CD14-positive monocyte (primary cell): ENCODE data around the gene CCDC87. TPM values are rescaled to one million over a fixed set of nuclear protein-coding genes. Genes with fewer than 3 reads are reported as not detected.
A peak's percentile ranks its signal among the peaks of the same experiment; 100 is the strongest.

Experiments
- DNase-seq, 3 donors: peaks; one replicate each; pipeline ENCODE4 v3.0.0-alpha.2; 2011 to 2022
- H2AFZ ChIP-seq: 2 replicates; pipeline ENCODE4 v1.6.0; 2012; ENCODE audit warnings: mild to moderate bottlenecking, low read depth, low read length, inconsistent platforms; ENCODE audit not compliant: insufficient read depth, poor library complexity, severe bottlenecking
- H3K27ac ChIP-seq, 2 donors: 1 replicate in 1 of 2; 2 replicates in 1 of 2; pipeline ENCODE4 v1.5.1; 2012 to 2013; ENCODE audit warnings: low read length in 2 of 2, control low read depth in 1 of 2, inconsistent platforms in 1 of 2, low read depth in 1 of 2, mild to moderate bottlenecking in 1 of 2
- H3K27me3 ChIP-seq, 2 donors: one replicate each; pipeline versions ENCODE4 v1.6.0 to v1.6.1; 2011 to 2013; ENCODE audit warnings: low read length in 2 of 2; ENCODE audit not compliant: control insufficient read depth in 2 of 2, insufficient read depth in 2 of 2
- H3K36me3 ChIP-seq, 2 donors: replicated peaks in 1 of 2; 1 replicate in 1 of 2; 2 replicates in 1 of 2; pipeline versions ENCODE4 v1.5.1 to v1.6.1; 2012 to 2013; ENCODE audit warnings: low read length in 2 of 2, control low read depth in 1 of 2, inconsistent platforms in 1 of 2, mild to moderate bottlenecking in 1 of 2; ENCODE audit not compliant: insufficient read depth in 2 of 2, control insufficient read depth in 1 of 2
- H3K4me1 ChIP-seq, 2 donors: 1 replicate in 1 of 2; 2 replicates in 1 of 2; pipeline versions ENCODE4 v1.5.1 to v1.6.1; 2012 to 2013; ENCODE audit warnings: low read length in 2 of 2, control low read depth in 1 of 2, inconsistent platforms in 1 of 2, mild to moderate bottlenecking in 1 of 2, moderate library complexity in 1 of 2; ENCODE audit not compliant: insufficient read depth in 2 of 2, control insufficient read depth in 1 of 2
- H3K4me2 ChIP-seq: replicated peaks from 2 replicates; pipeline ENCODE3; 2012; ENCODE audit warnings: low read length, moderate library complexity, mild to moderate bottlenecking; ENCODE audit not compliant: poor library complexity, severe bottlenecking; ENCODE audit errors: extremely low read depth
- H3K4me3 ChIP-seq, 3 experiments: fragments of 200-600 bp in 1 of 3; sonication (generic) in 1 of 3; replicated peaks in 1 of 3; 1 replicate in 2 of 3; 2 replicates in 1 of 3; pipeline ENCODE4 v1.5.1; 2011 to 2013; ENCODE audit warnings: low read length in 3 of 3, mild to moderate bottlenecking in 3 of 3, control low read depth in 2 of 3, low read depth in 2 of 3, inconsistent platforms in 1 of 3, moderate library complexity in 1 of 3
- H3K79me2 ChIP-seq: 2 replicates; pipeline ENCODE4 v1.6.0; 2012; ENCODE audit warnings: mild to moderate bottlenecking, control low read depth, inconsistent platforms, low read length, moderate library complexity; ENCODE audit not compliant: insufficient read depth
- H3K9ac ChIP-seq: 2 replicates; pipeline ENCODE4 v1.6.0; 2017; ENCODE audit warnings: low read length, mild to moderate bottlenecking; ENCODE audit not compliant: insufficient read depth, poor library complexity, severe bottlenecking
- H3K9me3 ChIP-seq, 2 donors: replicated peaks in 1 of 2; 1 replicate in 1 of 2; 2 replicates in 1 of 2; pipeline versions ENCODE4 v1.5.1 to v1.6.1; 2012 to 2013; ENCODE audit warnings: low read length in 2 of 2, control low read depth in 1 of 2; ENCODE audit not compliant: control insufficient read depth in 1 of 2, insufficient read depth in 1 of 2
- H4K20me1 ChIP-seq: 2 replicates; pipeline ENCODE4 v1.6.0; 2012; ENCODE audit warnings: mild to moderate bottlenecking, low read length, control low read depth, moderate library complexity; ENCODE audit not compliant: insufficient read depth
- H3K27ac Mint-ChIP-seq, 7 donors: one replicate each; pipeline ENCODE4 v1.8.0; 2020; ENCODE audit warnings: mild to moderate bottlenecking in 7 of 7, mixed read lengths in 7 of 7, moderate library complexity in 6 of 7, inconsistent platforms in 2 of 7
- H3K27me3 Mint-ChIP-seq, 3 donors: one replicate each; pipeline ENCODE4 v1.8.0; 2021 to 2022; ENCODE audit warnings: low read depth in 3 of 3, mild to moderate bottlenecking in 3 of 3, mixed read lengths in 3 of 3, moderate library complexity in 3 of 3, inconsistent platforms in 1 of 3
- H3K36me3 Mint-ChIP-seq, 2 donors: one replicate each; pipeline ENCODE4 v1.8.0; 2020; ENCODE audit warnings: mixed read lengths in 2 of 2, inconsistent platforms in 1 of 2, mild to moderate bottlenecking in 1 of 2
- H3K4me1 Mint-ChIP-seq: one replicate; pipeline ENCODE4 v1.8.0; 2020; ENCODE audit warnings: mild to moderate bottlenecking, mixed read lengths
- H3K4me3 Mint-ChIP-seq, 2 donors: one replicate each; pipeline ENCODE4 v1.8.0; 2020; ENCODE audit warnings: mild to moderate bottlenecking in 2 of 2, mixed read lengths in 2 of 2, moderate library complexity in 1 of 2
- H3K9me3 Mint-ChIP-seq, 7 donors: one replicate each; pipeline ENCODE4 v1.8.0; 2020 to 2022; ENCODE audit warnings: mixed read lengths in 7 of 7, mild to moderate bottlenecking in 6 of 7, moderate library complexity in 6 of 7, inconsistent platforms in 2 of 7
- WGBS: methylation state at CpG from one replicate; pipeline ENCODE4 v1.1.5; 2013; ENCODE audit warnings: missing lambda C conversion rate; ENCODE audit not compliant: insufficient coverage; 5-methylcytosine and 5-hydroxymethylcytosine counted together
- intact Hi-C, 2 donors: fragments of 100-400 bp; cut with micrococcal nuclease; formaldehyde crosslinking; loops; one replicate each; pipeline versions ENCODE4 v1.15.0 to v1.15.1; 2023
- polyA plus RNA-seq, 3 donors: library from polyadenylated mRNA; depleted of rRNA in 1 of 3; unstranded in 2 of 3; stranded (reverse) in 1 of 3; fragments of 300-500 nt in 2 of 3; fragments of >200 nt in 1 of 3; fragmentation: Illumina TruSeq in 2 of 3; gene quantifications; 1 replicate in 2 of 3; 2 replicates in 1 of 3; pipeline ENCODE4 v1.2.3, GENCODE V29; 2012 to 2021
- TF ChIP-seq, protein P1 (sequence below): fragments of 200-600 bp; IDR thresholded peaks from one replicate; pipeline ENCODE4 v1.8.0; 2022; ENCODE audit warnings: antibody characterized with exemption, mild to moderate bottlenecking

CCDC87 gene
- polyA plus RNA-seq, 3 donors = not detected

DNA sequence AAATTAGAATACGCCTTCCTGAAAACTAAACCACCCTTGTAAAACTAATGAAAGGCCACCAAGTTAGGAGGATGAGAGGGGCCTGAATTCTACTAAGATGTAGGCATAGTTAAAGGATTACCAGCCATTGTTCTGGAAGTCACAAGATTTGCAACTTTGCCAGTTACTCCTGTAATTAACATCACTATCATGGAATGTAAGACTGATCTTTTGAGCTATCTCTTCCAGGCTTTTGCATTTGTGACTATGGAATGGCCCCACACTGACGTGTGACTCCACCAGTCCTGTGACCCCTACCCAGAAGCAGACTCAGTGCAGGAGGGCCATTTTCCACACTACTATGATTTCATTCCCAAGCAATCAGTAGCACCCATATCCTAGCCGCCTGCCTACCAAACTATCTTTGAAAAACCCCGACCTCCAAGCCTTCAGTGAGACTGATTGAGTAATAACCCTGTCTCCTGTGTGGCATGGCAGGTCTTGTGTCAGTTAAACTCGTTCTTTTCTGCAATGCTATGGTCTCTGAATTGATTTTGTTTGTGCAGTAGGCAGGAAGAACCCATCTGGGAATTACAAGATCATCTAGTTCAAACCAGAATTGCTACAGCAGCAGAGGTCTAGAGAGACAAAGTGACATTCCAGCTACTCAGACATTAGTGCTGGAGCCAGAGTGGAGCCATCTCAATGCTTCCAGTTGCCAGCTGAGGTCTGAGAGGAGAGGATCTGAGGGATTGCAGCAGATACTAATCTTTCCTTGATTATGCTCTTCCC lies 22.6 kb downstream of the CCDC87 start:
- no peak for DNase-seq
- Histone ChIP-seq H3K4me1 (peaks cover 4 to 12% of the 10 kb centered on the region in 2 donors), H3K79me2 (no peaks in the 10 kb centered on the region), H3K4me3 (no peak overlapping the region), H4K20me1 (no peaks in the 10 kb centered on the region), H2AFZ (no peak overlapping the region), H3K9me3 (no peaks in the 10 kb centered on the region), H3K27ac (no peak overlapping the region), H3K36me3 (no peaks in the 10 kb centered on the region), H3K9ac (no peak overlapping the region), H3K4me2 (no peak overlapping the region), H3K27me3 (peaks cover 0 to 17% of the 10 kb centered on the region in 2 donors)
- intact Hi-C loops = no loop called here
- 69% methylated on average over 2 of the region's 5 CpGs for WGBS
- H3K27me3 Mint-ChIP-seq = peaks cover 27 to 37% (median 29%) of the 10 kb centered on the region in 3 donors
- peaks cover 0 to 6% (median 1%) of the 10 kb centered on the region in 7 donors for H3K9me3 Mint-ChIP-seq
- no peak overlapping the region for H3K4me3 Mint-ChIP-seq
- no peaks in the 10 kb centered on the region for H3K36me3 Mint-ChIP-seq
- peak overlapping the region in 1 of 7 donors; percentile 11 for H3K27ac Mint-ChIP-seq
- TF ChIP-seq, protein P1, sequence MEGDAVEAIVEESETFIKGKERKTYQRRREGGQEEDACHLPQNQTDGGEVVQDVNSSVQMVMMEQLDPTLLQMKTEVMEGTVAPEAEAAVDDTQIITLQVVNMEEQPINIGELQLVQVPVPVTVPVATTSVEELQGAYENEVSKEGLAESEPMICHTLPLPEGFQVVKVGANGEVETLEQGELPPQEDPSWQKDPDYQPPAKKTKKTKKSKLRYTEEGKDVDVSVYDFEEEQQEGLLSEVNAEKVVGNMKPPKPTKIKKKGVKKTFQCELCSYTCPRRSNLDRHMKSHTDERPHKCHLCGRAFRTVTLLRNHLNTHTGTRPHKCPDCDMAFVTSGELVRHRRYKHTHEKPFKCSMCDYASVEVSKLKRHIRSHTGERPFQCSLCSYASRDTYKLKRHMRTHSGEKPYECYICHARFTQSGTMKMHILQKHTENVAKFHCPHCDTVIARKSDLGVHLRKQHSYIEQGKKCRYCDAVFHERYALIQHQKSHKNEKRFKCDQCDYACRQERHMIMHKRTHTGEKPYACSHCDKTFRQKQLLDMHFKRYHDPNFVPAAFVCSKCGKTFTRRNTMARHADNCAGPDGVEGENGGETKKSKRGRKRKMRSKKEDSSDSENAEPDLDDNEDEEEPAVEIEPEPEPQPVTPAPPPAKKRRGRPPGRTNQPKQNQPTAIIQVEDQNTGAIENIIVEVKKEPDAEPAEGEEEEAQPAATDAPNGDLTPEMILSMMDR = no peak
- peaks cover 7% of the 10 kb centered on the region for H3K4me1 Mint-ChIP-seq

GRCh38 chr11:66569076-66569475 lies 23.8 kb downstream of the CCDC87 start:
- H3K9ac ChIP-seq = no peak overlapping the region
- TF ChIP-seq, protein P1 = no peak
- no peaks in the 10 kb centered on the region for H4K20me1 ChIP-seq
- no peaks in the 10 kb centered on the region for H3K36me3 ChIP-seq
- H3K36me3 Mint-ChIP-seq = no peaks in the 10 kb centered on the region
- peaks cover 0 to 5% (median 1%) of the 10 kb centered on the region in 7 donors for H3K9me3 Mint-ChIP-seq
- no peak overlapping the region for H3K27ac Mint-ChIP-seq
- no peaks in the 10 kb centered on the region for H3K9me3 ChIP-seq
- H3K4me2 ChIP-seq = no peak overlapping the region
- no peak overlapping the region for H3K27ac ChIP-seq
- WGBS = 94% methylated on average over 6 of the region's 7 CpGs
- H3K27me3 Mint-ChIP-seq = peaks cover 23 to 29% (median 25%) of the 10 kb centered on the region in 3 donors
- H3K4me1 ChIP-seq = peaks cover 4 to 12% of the 10 kb centered on the region in 2 donors
- peaks cover 7% of the 10 kb centered on the region for H3K4me1 Mint-ChIP-seq
- peak overlapping the region; percentile 89 for H2AFZ ChIP-seq
- H3K79me2 ChIP-seq = no peaks in the 10 kb centered on the region
- intact Hi-C loops = no loop called here
- H3K27me3 ChIP-seq = peaks cover 0 to 17% of the 10 kb centered on the region in 2 donors
- no peak overlapping the region for H3K4me3 ChIP-seq
- DNase-seq = no peak
- peak overlapping the region in 1 of 2 donors; percentile 87 for H3K4me3 Mint-ChIP-seq
